Measurements from ENCODE around the gene COL19A1. TPM values are rescaled to one million over a fixed set of nuclear protein-coding genes. Genes with fewer than 3 reads are reported as not detected.

The COL19A1 gene
- total RNA-seq, 2 experiments from 2014 or later: 0.03 TPM; not detected in 1

- CTCF ChIA-PET (ENCODE audit: unreplicated experiment): no interaction called here
Measured at GRCh38 chr6:69873291-69873690, 6.9 kb downstream of the COL19A1 start.

GRCh38 chr6:69875715-69876114 lies 9.4 kb downstream of the COL19A1 start:
- H3K79me2 ChIP-seq (ENCODE audit: insufficient read depth, low read depth, low read length): no peaks in the 10 kb centered on the region
- peaks cover 6% of the 10 kb centered on the region for H3K4me1 ChIP-seq (ENCODE audit: insufficient read depth, low read length, poor library complexity, severe bottlenecking)
- DNase-seq (ENCODE audit: low spot score): no peak
- ChIA-PET CTCF (ENCODE audit: unreplicated experiment) (no interaction called here), POLR2A (no interaction called here)
- no peaks in the 10 kb centered on the region for H3K9me2 ChIP-seq (ENCODE audit: insufficient read depth, low read length)
- no peak overlapping the region for H2AFZ ChIP-seq (ENCODE audit: low read length)
- H4K20me1 ChIP-seq (ENCODE audit: insufficient read depth, low read length): no peaks in the 10 kb centered on the region
- H3K4me2 ChIP-seq (ENCODE audit: low read length): no peak overlapping the region
- no TSS peak for BruUV-seq (replicated peaks)
- intact Hi-C loops (cut with micrococcal nuclease; ENCODE audit: unreplicated experiment): no loop called here
- no peaks in the 10 kb centered on the region for H3K36me3 ChIP-seq (ENCODE audit: insufficient read depth, low read length)
- TF ChIP-seq EZH2phosphoT487 (IDR thresholded peaks at IDR 0.05; ENCODE audit: borderline replicate concordance, low read depth, low read length): no peak
- TF ChIP-seq, protein P1, sequence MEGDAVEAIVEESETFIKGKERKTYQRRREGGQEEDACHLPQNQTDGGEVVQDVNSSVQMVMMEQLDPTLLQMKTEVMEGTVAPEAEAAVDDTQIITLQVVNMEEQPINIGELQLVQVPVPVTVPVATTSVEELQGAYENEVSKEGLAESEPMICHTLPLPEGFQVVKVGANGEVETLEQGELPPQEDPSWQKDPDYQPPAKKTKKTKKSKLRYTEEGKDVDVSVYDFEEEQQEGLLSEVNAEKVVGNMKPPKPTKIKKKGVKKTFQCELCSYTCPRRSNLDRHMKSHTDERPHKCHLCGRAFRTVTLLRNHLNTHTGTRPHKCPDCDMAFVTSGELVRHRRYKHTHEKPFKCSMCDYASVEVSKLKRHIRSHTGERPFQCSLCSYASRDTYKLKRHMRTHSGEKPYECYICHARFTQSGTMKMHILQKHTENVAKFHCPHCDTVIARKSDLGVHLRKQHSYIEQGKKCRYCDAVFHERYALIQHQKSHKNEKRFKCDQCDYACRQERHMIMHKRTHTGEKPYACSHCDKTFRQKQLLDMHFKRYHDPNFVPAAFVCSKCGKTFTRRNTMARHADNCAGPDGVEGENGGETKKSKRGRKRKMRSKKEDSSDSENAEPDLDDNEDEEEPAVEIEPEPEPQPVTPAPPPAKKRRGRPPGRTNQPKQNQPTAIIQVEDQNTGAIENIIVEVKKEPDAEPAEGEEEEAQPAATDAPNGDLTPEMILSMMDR (conservative IDR thresholded peaks at IDR 0.05; ENCODE audit: low read length): no peak
- no peak overlapping the region for H3K27ac ChIP-seq (ENCODE audit: low read depth, low read length, poor library complexity, severe bottlenecking)
- no peaks in the 10 kb centered on the region for H3K9me3 ChIP-seq (ENCODE audit: low read length)
- no peak overlapping the region for H3K4me3 ChIP-seq (ENCODE audit: low read depth, low read length, poor library complexity, severe bottlenecking)

More at GRCh38 chr6:69873291-69873690, 6.9 kb downstream of the COL19A1 start:
- no peaks in the 10 kb centered on the region for H3K36me3 ChIP-seq (ENCODE audit: insufficient read depth, low read length)
- H3K4me1 ChIP-seq (ENCODE audit: insufficient read depth, low read length, poor library complexity, severe bottlenecking): no peaks in the 10 kb centered on the region
- H3K79me2 ChIP-seq (ENCODE audit: insufficient read depth, low read depth, low read length): no peaks in the 10 kb centered on the region
- POLR2A ChIA-PET: interaction anchor here (0.9 to 1.3 kb wide), 4 partner anchors 10 to 59 kb away, joined by 3 to 5 read pairs (median 4); no protein-coding TSS in a partner anchor
- H3K4me2 ChIP-seq (ENCODE audit: low read length): no peak overlapping the region
- DNase-seq (ENCODE audit: low spot score): no peak
- H3K4me3 ChIP-seq (ENCODE audit: low read depth, low read length, poor library complexity, severe bottlenecking): no peak overlapping the region
- H3K9me2 ChIP-seq (ENCODE audit: insufficient read depth, low read length): no peaks in the 10 kb centered on the region
- H2AFZ ChIP-seq (ENCODE audit: low read length): no peak overlapping the region
- H3K9me3 ChIP-seq (ENCODE audit: low read length): no peaks in the 10 kb centered on the region
- no TSS peak for BruUV-seq (replicated peaks)
- TF ChIP-seq, protein P1 (conservative IDR thresholded peaks at IDR 0.05; ENCODE audit: low read length): no peak
- no peak for TF ChIP-seq EZH2phosphoT487 (IDR thresholded peaks at IDR 0.05; ENCODE audit: borderline replicate concordance, low read depth, low read length)
- intact Hi-C loops (cut with micrococcal nuclease; ENCODE audit: unreplicated experiment): no loop called here
- no peak overlapping the region for H3K27ac ChIP-seq (ENCODE audit: low read depth, low read length, poor library complexity, severe bottlenecking)
- H4K20me1 ChIP-seq (ENCODE audit: insufficient read depth, low read length): no peaks in the 10 kb centered on the region

- no peak overlapping the region for H2AFZ ChIP-seq (ENCODE audit: low read length)
- no peak for TF ChIP-seq EZH2phosphoT487 (IDR thresholded peaks at IDR 0.05; ENCODE audit: borderline replicate concordance, low read depth, low read length)
- TF ChIP-seq, protein P1 (conservative IDR thresholded peaks at IDR 0.05; ENCODE audit: low read length): no peak
- peaks cover 25% of the 10 kb centered on the region for H3K4me1 ChIP-seq (ENCODE audit: insufficient read depth, low read length, poor library complexity, severe bottlenecking)
- ChIA-PET CTCF (ENCODE audit: unreplicated experiment) (no interaction called here), POLR2A (interaction anchor here (0.6 kb wide), 2 partner anchors 43 to 1307 kb away, joined by 3 to 4 read pairs; no protein-coding TSS in a partner anchor)
- DNase-seq (ENCODE audit: low spot score): no peak
- no peak overlapping the region for H3K4me3 ChIP-seq (ENCODE audit: low read depth, low read length, poor library complexity, severe bottlenecking)
- no TSS peak for BruUV-seq (replicated peaks)
- no peaks in the 10 kb centered on the region for H3K36me3 ChIP-seq (ENCODE audit: insufficient read depth, low read length)
- H3K9me2 ChIP-seq (ENCODE audit: insufficient read depth, low read length): no peaks in the 10 kb centered on the region
- no peaks in the 10 kb centered on the region for H4K20me1 ChIP-seq (ENCODE audit: insufficient read depth, low read length)
- no peaks in the 10 kb centered on the region for H3K79me2 ChIP-seq (ENCODE audit: insufficient read depth, low read depth, low read length)
- intact Hi-C loops (cut with micrococcal nuclease; ENCODE audit: unreplicated experiment): no loop called here
- H3K9me3 ChIP-seq (ENCODE audit: low read length): no peaks in the 10 kb centered on the region
- H3K27ac ChIP-seq (ENCODE audit: low read depth, low read length, poor library complexity, severe bottlenecking): no peak overlapping the region
- no peak overlapping the region for H3K4me2 ChIP-seq (ENCODE audit: low read length)
Measured at GRCh38 chr6:69878795-69879194, 12.4 kb downstream of the COL19A1 start.
